A549 (cell line): ENCODE results near the gene CECR2.

Source experiments
- CBX2 ChIP-seq: fragments of 200-600 bp; sonication (generic); IDR thresholded peaks from 2 replicates; pipeline ENCODE4 v1.6.1; 2016; ENCODE audit warnings: low read depth, mild to moderate bottlenecking, borderline replicate concordance
- CEBPB ChIP-seq, 2 experiments: fragments of >200 bp in 1 of 2; sonication (Bioruptor Twin) in 1 of 2; formaldehyde crosslinking in 1 of 2; IDR thresholded peaks; 2 replicates each; pipeline ENCODE4 v1.6.1; 2012 to 2016
- CHD2 ChIP-seq: fragments of 150-350 bp; IDR thresholded peaks from 2 replicates; pipeline ENCODE4 v1.6.1; 2014; ENCODE audit warnings: low read length; ENCODE audit not compliant: partially characterized antibody
- CHD4 ChIP-seq: fragments of 200-600 bp; sonication (generic); IDR thresholded peaks from 2 replicates; pipeline ENCODE4 v1.6.1; 2016; ENCODE audit warnings: antibody characterized with exemption, mild to moderate bottlenecking, borderline replicate concordance
- EP300 ChIP-seq, 2 experiments: fragments of >200 bp; sonication (Bioruptor Twin); formaldehyde crosslinking; IDR thresholded peaks; 2 replicates in 1 of 2; 3 replicates in 1 of 2; pipeline ENCODE4 v1.6.1; 2016 to 2017
- MAFK ChIP-seq: fragments of 450-650 bp; IDR thresholded peaks from 2 replicates; pipeline ENCODE4 v1.6.1; 2014; ENCODE audit not compliant: partially characterized antibody
- POLR2A ChIP-seq: IDR thresholded peaks from 2 replicates; pipeline ENCODE4 v1.6.1; 2012; ENCODE audit warnings: mild to moderate bottlenecking, low read length
- RAD21 ChIP-seq, 2 experiments: fragments of >200 bp in 1 of 2; sonication (Bioruptor Twin) in 1 of 2; formaldehyde crosslinking in 1 of 2; IDR thresholded peaks in 1 of 2; conservative IDR thresholded peaks in 1 of 2; 2 replicates in 1 of 2; 3 replicates in 1 of 2; pipeline ENCODE4 v1.6.1; 2012 to 2018; ENCODE audit warnings: inconsistent platforms in 1 of 2
- USF2 ChIP-seq: fragments of 450-650 bp; IDR thresholded peaks from 2 replicates; pipeline ENCODE4 v1.6.1; 2014; ENCODE audit warnings: antibody characterized with exemption
- ZC3H11A ChIP-seq: fragments of 450-650 bp; IDR thresholded peaks from 2 replicates; pipeline ENCODE4 v1.6.1; 2014; ENCODE audit warnings: antibody characterized with exemption, mild to moderate bottlenecking
- TF ChIP-seq, protein P1 (sequence below): fragments of >200 bp; sonication (Bioruptor Twin); formaldehyde crosslinking; IDR thresholded peaks from 3 replicates; pipeline ENCODE4 v1.5.1; 2016
- TF ChIP-seq, protein P2 (sequence below): fragments of 200-600 bp; sonication (generic); IDR thresholded peaks from 2 replicates; pipeline ENCODE4 v1.6.1; 2016; ENCODE audit warnings: antibody characterized with exemption, mild to moderate bottlenecking, moderate library complexity
- TF ChIP-seq, protein P3 (sequence below): IDR thresholded peaks from 2 replicates; pipeline ENCODE4 v1.6.1; 2012

DNA sequence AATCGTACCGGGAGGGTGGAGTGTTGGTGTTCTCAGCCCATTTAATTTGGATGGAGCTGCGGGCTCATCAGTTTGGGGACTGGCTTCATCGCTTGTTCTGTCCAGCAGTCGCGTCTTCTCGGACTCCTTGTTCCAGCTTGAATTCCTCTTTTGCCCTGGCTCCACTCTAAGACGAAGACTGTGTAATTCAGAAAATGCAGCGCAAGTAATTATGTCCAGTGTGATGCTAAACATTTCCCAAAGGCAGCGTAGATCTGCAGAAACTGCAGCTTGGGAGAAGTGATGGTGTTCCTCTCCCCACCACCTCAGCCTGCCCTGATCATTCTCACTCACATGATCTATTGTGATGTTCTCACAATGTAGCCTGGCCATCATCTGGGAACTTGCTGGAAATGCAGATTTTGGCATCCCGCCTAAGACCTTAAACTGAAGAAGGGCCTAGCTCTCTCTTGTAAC is 194.7 kb downstream of the CECR2 start:
- TF ChIP-seq USF2 (no peak), RAD21 (conservative IDR thresholded peaks at IDR 0.05 in 1 of 2, IDR thresholded peaks at IDR 0.05 in 1 of 2) (no peak), CBX2 (no peak), EP300 (IDR thresholded peaks at IDR 0.05) (no peak), CHD2 (no peak), MAFK (no peak), CEBPB (IDR thresholded peaks at IDR 0.05) (no peak), ZC3H11A (no peak), POLR2A (no peak), CHD4 (no peak)
- TF ChIP-seq, protein P1, sequence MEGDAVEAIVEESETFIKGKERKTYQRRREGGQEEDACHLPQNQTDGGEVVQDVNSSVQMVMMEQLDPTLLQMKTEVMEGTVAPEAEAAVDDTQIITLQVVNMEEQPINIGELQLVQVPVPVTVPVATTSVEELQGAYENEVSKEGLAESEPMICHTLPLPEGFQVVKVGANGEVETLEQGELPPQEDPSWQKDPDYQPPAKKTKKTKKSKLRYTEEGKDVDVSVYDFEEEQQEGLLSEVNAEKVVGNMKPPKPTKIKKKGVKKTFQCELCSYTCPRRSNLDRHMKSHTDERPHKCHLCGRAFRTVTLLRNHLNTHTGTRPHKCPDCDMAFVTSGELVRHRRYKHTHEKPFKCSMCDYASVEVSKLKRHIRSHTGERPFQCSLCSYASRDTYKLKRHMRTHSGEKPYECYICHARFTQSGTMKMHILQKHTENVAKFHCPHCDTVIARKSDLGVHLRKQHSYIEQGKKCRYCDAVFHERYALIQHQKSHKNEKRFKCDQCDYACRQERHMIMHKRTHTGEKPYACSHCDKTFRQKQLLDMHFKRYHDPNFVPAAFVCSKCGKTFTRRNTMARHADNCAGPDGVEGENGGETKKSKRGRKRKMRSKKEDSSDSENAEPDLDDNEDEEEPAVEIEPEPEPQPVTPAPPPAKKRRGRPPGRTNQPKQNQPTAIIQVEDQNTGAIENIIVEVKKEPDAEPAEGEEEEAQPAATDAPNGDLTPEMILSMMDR: no peak
- TF ChIP-seq, protein P2, sequence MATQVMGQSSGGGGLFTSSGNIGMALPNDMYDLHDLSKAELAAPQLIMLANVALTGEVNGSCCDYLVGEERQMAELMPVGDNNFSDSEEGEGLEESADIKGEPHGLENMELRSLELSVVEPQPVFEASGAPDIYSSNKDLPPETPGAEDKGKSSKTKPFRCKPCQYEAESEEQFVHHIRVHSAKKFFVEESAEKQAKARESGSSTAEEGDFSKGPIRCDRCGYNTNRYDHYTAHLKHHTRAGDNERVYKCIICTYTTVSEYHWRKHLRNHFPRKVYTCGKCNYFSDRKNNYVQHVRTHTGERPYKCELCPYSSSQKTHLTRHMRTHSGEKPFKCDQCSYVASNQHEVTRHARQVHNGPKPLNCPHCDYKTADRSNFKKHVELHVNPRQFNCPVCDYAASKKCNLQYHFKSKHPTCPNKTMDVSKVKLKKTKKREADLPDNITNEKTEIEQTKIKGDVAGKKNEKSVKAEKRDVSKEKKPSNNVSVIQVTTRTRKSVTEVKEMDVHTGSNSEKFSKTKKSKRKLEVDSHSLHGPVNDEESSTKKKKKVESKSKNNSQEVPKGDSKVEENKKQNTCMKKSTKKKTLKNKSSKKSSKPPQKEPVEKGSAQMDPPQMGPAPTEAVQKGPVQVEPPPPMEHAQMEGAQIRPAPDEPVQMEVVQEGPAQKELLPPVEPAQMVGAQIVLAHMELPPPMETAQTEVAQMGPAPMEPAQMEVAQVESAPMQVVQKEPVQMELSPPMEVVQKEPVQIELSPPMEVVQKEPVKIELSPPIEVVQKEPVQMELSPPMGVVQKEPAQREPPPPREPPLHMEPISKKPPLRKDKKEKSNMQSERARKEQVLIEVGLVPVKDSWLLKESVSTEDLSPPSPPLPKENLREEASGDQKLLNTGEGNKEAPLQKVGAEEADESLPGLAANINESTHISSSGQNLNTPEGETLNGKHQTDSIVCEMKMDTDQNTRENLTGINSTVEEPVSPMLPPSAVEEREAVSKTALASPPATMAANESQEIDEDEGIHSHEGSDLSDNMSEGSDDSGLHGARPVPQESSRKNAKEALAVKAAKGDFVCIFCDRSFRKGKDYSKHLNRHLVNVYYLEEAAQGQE: no peak
- TF ChIP-seq, protein P3, sequence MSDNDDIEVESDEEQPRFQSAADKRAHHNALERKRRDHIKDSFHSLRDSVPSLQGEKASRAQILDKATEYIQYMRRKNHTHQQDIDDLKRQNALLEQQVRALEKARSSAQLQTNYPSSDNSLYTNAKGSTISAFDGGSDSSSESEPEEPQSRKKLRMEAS: no peak
